ENCODE data around the gene WBP2. TPM values are rescaled to one million over a fixed set of nuclear protein-coding genes. Genes with fewer than 3 reads are reported as not detected.

Gene WBP2
- total and polyA plus RNA-seq, 2 of the 13 experiments (the other 11 are each of a cell fraction or from before 2014, with no cell fraction given) = 29.2 to 29.5 TPM

- Histone ChIP-seq H3K27me3 (ENCODE audit: control insufficient read depth in 1 of 2, insufficient read depth in 2 of 2, low read length in 2 of 2) (no peaks in the 10 kb centered on the region), H3K36me3 (replicated peaks in 1 of 2; ENCODE audit: control insufficient read depth in 1 of 2, insufficient read depth in 2 of 2, low read length in 2 of 2) (peaks cover 62 to 89% of the 10 kb centered on the region in 2 experiments), H3K4me1 (ENCODE audit: insufficient read depth, low read length) (no peaks in the 10 kb centered on the region), H4K20me1 (ENCODE audit: insufficient read depth, low read length) (no peaks in the 10 kb centered on the region), H3K4me3 (replicated peaks in 1 of 3; ENCODE audit: insufficient read depth in 1 of 3, low read depth in 2 of 3, low read length in 3 of 3) (no peak overlapping the region), H3K9me3 (ENCODE audit: low read length) (no peaks in the 10 kb centered on the region), H3K9ac (ENCODE audit: insufficient read depth, low read depth, low read length) (no peak overlapping the region), H3K4me2 (ENCODE audit: low read depth, low read length) (no peak overlapping the region), H3K27ac (ENCODE audit: extremely low read length, insufficient read depth, low read length) (no peak overlapping the region), H2AFZ (ENCODE audit: low read length) (no peak overlapping the region), H3K79me2 (ENCODE audit: insufficient read depth, low read length) (no peaks in the 10 kb centered on the region)
- BruUV-seq (replicated peaks) = no TSS peak
- intact Hi-C loops (cut with micrococcal nuclease; ENCODE audit: unreplicated experiment) (no loop called here), in situ Hi-C loops (cut with HindIII; ENCODE audit: extremely low pct_ligation_motif_present, low pct_unique_long_range_greater_than_20kb) (no loop called here)
- FAIRE-seq (no peak), DNase-seq (ENCODE audit: low spot score) (no peak), ATAC-seq (no peak)
- POLR2A ChIA-PET = interaction anchor here (0.7 kb wide), 1 partner anchor 12 kb away, joined by 3 read pairs; no protein-coding TSS in a partner anchor
- 97% methylated on average over 6 of the region's 6 CpGs for WGBS (ENCODE audit: low lambda C conversion rate)
- TF ChIP-seq FOSL1 (CRISPR knock-in tag; IDR thresholded peaks at IDR 0.05; ENCODE audit: borderline replicate concordance) (no peak), ZNF513 (CRISPR knock-in tag; conservative IDR thresholded peaks at IDR 0.05) (no peak), ZBTB7B (CRISPR knock-in tag; IDR thresholded peaks at IDR 0.05) (no peak), ZSCAN22 (CRISPR knock-in tag; IDR thresholded peaks at IDR 0.05) (no peak), ASH2L (IDR thresholded peaks at IDR 0.05; ENCODE audit: insufficient read length, low read depth, low read length) (no peak), STAG1 (CRISPR knock-in tag; IDR thresholded peaks at IDR 0.05) (no peak), ZNF781 (CRISPR knock-in tag; IDR thresholded peaks at IDR 0.05; ENCODE audit: borderline replicate concordance, not compliant biosample characterization) (no peak), ZNF570 (CRISPR knock-in tag; IDR thresholded peaks at IDR 0.05; ENCODE audit: borderline replicate concordance) (no peak), ZNF17 (CRISPR knock-in tag; IDR thresholded peaks at IDR 0.05) (no peak), JARID2 (CRISPR knock-in tag; IDR thresholded peaks at IDR 0.05; ENCODE audit: insufficient replicate concordance) (no peak), E2F2 (CRISPR knock-in tag; IDR thresholded peaks at IDR 0.05; ENCODE audit: borderline replicate concordance) (no peak), ZNF33A (CRISPR knock-in tag; IDR thresholded peaks at IDR 0.05; ENCODE audit: borderline replicate concordance) (no peak)
- CTCF ChIA-PET (ENCODE audit: low intra/inter-chr PET ratio, low total read pairs) = no interaction called here
Measured at GRCh38 chr17:75814021-75814395, 41.1 kb downstream of the WBP2 start.

All from HepG2 (cell line).